SKM-1 (cell line): ENCODE data around the gene SLC17A3.

ENCODE experiments used
- DNase-seq: peaks from one replicate; lab custom pipeline; 2025; ENCODE audit not compliant: unreplicated experiment; lab: John Stamatoyannopoulos, UW

The SLC17A3 gene

GRCh38 chr6:25892877-25893276, 18.8 kb upstream of the SLC17A3 start:
- DNase-seq = no peak

DNA sequence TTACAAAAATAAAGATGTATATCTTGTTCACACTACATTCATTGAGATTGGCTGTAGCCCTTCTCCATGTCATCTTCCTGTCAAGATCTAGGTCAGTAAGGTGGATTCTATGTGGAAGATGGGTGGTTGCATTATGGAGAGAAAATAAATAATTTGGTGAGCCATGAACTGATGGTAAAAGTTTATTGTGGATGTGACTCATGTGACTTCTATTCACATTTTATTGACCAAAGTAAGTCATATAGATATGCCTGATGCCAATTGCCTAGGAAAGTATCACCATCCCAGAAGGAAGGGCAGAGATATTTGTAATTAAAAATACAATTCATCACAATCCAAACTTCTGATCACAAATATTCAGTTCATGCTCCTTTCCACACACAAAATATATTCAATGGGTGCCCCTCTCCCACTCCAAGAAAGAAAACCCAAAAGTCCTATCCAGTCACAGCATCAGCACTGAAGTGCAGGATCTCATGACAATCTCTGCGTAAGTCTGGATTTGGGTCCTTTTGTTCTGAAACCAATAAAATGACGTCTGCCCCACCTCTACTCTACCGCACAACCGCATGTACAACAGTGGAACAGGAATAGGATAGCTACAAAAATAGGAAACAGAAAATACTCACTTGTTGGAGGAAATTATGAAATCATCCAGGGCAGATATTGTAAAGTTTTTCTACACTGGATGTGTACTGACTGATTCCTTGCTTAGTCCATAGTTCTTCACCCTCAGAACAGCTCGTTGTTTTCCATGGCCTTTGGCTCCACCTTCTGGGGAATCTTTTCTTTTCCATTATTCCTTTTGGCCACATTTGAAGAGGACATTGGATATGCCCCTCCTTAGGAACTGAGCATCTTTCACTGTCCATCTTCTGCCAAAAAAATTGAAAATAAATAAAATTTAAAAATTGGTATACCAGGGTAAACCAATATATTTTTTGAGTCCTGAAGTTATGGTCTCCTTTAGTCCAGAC, 16.1 kb upstream of the SLC17A3 start:
- DNase-seq = no peak

GRCh38 chr6:25888626-25889025, 14.6 kb upstream of the SLC17A3 start:
- DNase-seq = no peak

GRCh38 chr6:25886066-25886465, 12.0 kb upstream of the SLC17A3 start:
- no peak for DNase-seq

DNA sequence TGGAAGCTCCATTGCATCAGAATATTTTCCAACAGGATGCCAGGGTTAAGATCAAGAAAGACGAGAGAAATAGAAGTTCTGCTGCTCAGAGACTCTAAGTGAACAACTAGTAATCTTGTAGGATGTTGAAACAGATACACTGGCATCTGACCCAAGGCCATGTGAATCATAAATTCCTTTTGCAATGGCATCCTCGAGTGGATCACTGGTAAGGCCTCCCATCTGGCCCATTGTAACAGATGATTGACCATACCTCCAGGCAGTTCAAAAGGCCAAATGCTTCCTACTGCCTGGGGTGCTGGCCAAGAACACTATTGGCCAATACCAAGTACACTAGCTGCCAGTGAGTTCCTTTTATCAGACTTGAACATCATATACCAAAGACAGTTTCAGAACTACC, 9.9 kb upstream of the SLC17A3 start:
- peak; percentile 62 for DNase-seq

GRCh38 chr6:25883536-25883935, 9.5 kb upstream of the SLC17A3 start:
- DNase-seq = no peak

GRCh38 chr6:25882051-25882496, 8.0 kb upstream of the SLC17A3 start:
- DNase-seq = no peak

- no peak for DNase-seq
Observed at GRCh38 chr6:25880601-25881000, 6.6 kb upstream of the SLC17A3 start.

DNA sequence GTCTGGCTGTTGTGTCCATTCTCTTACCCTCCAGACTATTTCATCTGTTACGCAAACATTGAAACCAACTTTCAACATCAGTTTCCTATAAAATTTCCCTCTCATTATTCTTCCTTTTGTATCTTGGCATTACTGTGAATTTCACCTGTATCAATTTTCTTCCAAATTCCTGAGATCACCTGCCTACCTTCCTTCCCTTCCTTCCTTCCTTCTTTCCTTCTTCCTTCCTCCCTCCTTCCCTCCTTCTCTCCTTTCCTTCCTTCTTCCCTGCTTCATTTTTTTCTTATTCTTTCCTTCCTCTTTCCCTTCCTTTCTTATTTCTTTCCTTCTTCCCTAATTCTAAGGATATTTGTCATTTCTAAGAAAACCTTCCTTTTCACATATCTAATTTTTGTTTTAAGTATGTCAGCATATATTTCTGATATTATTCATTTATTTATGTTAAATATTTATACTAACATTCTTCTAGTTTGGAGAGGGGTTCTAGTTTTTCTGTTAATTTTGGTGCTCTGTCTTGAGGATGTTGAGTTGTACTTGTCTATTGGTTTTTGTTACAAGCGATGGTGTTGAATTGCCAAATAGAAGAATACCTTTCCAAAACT, 4.8 kb upstream of the SLC17A3 start:
- no peak for DNase-seq

DNA sequence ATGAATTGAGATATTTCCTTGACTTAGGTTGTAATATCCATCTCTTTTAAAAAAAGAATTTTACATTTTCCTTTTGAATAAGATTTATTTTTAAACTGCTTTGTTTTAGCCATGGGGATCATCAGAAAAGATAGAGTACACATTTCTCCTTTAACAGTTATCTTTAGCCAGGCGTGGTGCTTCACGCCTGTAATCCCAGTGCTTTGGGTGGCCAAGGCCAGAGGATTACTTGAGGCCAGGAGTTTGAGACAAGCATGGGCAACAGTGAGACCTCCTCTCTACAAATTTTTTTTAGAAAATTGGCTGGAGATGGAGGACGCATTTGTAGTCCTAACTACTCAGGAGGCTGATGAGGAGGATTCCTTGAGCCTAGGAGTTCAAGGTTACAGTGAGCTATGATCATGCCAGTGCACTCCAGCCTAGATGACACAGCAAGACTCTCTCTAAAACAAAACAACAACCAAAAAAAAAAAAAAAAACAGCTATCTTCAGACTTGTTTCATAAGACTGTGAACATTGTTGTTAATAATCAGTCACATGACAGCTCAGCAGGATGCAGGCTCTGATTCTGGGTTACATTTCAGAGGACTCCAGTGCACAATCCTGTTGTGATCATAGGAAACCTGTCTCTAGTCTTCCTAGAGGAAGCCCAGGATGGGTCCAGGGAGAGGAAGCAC, 2.0 kb upstream of the SLC17A3 start:
- no peak for DNase-seq

DNA sequence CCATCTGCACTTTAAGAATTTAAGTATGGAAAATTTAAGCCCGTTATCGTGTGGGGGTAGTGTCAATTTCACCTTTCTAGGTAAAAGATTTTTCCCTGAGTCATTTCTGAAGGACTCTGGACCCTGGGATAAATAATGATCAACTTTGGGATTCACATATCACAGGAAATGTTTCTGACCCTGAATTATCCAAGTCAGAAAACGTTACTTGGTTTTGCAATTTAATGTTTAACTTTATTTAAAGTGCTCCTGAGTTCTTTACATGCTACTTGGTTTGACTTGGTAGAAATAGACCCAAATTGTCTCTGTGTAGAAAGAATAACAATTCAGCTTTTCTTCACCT, 1.5 kb upstream of the SLC17A3 start:
- DNase-seq = no peak

DNA sequence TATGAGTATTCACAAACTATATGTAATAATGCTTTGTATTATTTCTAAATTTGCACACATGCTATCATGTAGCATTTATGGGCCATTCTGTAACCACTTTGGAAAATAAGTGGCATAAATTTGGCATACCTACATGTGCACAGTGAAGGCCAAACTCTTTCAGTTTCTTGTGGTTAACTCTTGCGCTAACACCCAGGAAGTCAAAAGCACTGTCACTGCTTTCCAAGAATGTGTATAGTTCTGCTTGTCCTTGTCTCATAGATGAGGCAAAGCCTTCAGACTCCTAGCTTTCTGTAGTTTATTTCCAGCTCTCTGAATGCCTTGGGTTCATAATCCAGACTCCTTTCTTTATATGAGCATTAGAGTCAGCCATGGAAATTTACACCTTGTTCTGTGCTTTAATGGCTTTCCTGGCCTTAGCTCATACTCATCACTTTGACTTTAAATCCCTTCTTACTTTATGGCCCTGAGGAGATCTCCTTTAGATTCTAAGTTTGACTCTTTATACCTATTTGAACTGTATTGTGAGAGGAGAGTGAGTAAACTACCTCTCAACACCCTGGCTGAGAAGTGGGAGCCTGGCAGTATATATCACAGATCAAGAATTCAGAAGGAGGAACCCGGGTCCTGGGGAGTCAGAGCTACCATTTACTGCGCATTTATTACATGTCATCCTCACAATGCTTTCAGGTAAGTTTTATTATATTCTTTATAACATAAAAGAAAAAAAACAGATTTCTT, 949 bp upstream of the SLC17A3 start:
- peak; percentile 67 for DNase-seq

GRCh38 chr6:25872814-25873213, 1.2 kb downstream of the SLC17A3 start:
- no peak for DNase-seq

DNA sequence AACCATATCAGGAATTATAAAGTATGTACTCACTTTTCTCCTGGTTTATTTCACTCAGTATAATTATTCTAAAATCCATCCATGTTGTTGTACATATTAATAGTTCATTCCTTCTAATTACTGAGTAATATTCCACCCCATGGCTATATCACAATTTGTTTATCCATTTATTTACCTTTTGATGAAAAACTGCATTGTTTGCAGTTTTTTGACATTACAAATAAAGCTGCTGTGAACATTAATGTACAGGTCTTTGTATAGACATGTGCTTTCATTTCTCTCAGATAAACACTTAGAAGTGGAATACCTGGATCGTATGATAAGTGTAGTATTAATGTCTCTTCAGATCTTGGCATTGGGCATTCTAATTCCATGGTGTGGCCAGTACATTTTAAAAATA, 4.2 kb downstream of the SLC17A3 start:
- no peak for DNase-seq

- DNase-seq = no peak
Observed at GRCh38 chr6:25868436-25869183, 5.4 kb downstream of the SLC17A3 start.

DNA sequence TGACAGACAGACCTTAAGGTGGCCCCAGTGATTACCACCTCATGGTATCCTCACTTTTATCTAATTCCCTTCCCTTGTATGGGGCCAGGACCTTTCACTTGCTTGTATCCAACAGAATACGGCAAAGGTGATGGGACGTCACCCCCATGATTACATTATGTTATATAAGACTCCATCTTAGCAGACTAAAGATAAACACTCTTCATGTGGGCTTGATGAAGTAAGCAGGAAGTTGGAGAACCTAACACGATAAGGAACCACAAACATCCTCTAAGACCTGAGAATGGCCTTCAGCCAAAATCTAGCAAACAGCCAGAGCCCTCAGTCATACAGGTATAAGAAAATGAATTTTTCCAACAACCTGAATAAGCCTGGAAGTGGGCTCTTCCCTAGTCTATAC, 8.0 kb downstream of the SLC17A3 start:
- no peak for DNase-seq

DNA sequence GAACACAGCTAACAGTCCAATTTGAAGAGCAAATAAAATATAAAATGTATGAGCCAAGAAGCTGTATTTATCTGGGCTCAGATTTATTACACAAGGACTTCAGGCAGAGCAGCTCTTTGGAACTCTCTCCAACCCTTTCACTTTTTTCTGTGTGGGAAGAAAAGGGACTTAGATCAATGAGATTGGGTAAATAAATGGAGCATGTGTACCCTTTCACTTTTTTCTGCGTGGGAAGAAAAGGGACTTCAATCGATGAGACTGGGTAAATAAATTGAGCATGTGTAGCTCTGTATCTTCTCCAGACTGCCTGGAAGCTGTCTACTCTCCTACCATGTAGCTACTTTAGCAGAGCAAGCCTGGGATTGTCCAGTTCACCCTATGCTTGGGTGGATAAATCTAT, 10.7 kb downstream of the SLC17A3 start:
- no peak for DNase-seq

- DNase-seq = no peak
Observed at GRCh38 chr6:25862199-25862598, 11.8 kb downstream of the SLC17A3 start.

- DNase-seq = no peak
Observed at GRCh38 chr6:25852756-25853155, 21.3 kb downstream of the SLC17A3 start.

- no peak for DNase-seq
Observed at GRCh38 chr6:25851961-25852360, 22.1 kb downstream of the SLC17A3 start.

GRCh38 chr6:25844518-25844917, 29.5 kb downstream of the SLC17A3 start:
- no peak for DNase-seq
